Measurements from ENCODE around the gene CAMTA1.

DNA sequence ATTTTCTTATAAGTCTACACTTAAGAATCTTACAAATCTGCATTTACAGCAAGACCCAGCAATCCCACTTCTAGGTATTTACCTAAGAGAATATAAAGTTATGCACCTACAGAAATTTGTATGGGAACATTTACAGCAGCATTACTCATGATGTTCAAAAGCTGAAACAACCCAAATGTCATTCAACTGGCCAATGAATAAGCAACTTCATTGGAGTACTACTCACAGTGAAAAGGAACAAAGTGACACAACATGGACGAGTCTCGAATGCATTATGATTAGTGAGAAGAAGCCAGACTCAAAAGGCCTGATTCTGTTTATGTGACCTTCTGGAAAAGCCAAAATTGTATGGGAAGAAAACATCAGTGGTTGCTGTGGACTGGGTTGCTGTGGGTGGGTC, 116.9 kb downstream of the CAMTA1 start:
- TF ChIP-seq, protein P1, sequence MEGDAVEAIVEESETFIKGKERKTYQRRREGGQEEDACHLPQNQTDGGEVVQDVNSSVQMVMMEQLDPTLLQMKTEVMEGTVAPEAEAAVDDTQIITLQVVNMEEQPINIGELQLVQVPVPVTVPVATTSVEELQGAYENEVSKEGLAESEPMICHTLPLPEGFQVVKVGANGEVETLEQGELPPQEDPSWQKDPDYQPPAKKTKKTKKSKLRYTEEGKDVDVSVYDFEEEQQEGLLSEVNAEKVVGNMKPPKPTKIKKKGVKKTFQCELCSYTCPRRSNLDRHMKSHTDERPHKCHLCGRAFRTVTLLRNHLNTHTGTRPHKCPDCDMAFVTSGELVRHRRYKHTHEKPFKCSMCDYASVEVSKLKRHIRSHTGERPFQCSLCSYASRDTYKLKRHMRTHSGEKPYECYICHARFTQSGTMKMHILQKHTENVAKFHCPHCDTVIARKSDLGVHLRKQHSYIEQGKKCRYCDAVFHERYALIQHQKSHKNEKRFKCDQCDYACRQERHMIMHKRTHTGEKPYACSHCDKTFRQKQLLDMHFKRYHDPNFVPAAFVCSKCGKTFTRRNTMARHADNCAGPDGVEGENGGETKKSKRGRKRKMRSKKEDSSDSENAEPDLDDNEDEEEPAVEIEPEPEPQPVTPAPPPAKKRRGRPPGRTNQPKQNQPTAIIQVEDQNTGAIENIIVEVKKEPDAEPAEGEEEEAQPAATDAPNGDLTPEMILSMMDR (IDR thresholded peaks at IDR 0.05): no peak
- TF ChIP-seq EZH2 (IDR thresholded peaks at IDR 0.05): no peak
- no peak for TF ChIP-seq EZH2phosphoT487 (IDR thresholded peaks at IDR 0.05)

All from neural progenitor cell (in vitro differentiated cells).